Thoracic aorta (tissue), 2 donors: Measurements from ENCODE around the gene BUD23. TPM values are rescaled to one million over a fixed set of nuclear protein-coding genes. Genes with fewer than 3 reads are reported as not detected.

ENCODE experiments used
- ATAC-seq: fragments of 150-250 bp; one replicate; pipeline ENCODE4 v1.8.0; 2017; ENCODE audit warnings: low read depth; ENCODE audit not compliant: insufficient number of reproducible peaks, low FRiP score
- DNase-seq: peaks from one replicate; pipeline ENCODE4 v3.0.0-alpha.2; 2020; ENCODE audit warnings: low spot score
- H3K27ac ChIP-seq, 2 donors: fragments of 200-600 bp; sonication (generic); 1 replicate in 1 of 2; 2 replicates in 1 of 2; pipeline ENCODE4 v1.5.1; 2016; ENCODE audit warnings: mild to moderate bottlenecking in 2 of 2, moderate library complexity in 2 of 2
- H3K27me3 ChIP-seq: fragments of 200-600 bp; sonication (generic); replicated peaks from 2 replicates; pipeline ENCODE4 v1.6.0; 2016; ENCODE audit warnings: mild to moderate bottlenecking; ENCODE audit not compliant: insufficient read depth
- H3K36me3 ChIP-seq: fragments of 200-600 bp; sonication (generic); one replicate; pipeline ENCODE4 v1.5.1; 2016
- H3K4me1 ChIP-seq, 2 donors: fragments of 200-600 bp; sonication (generic); 1 replicate in 1 of 2; 2 replicates in 1 of 2; pipeline versions ENCODE4 v1.5.1 to v1.6.0; 2016; ENCODE audit warnings: low read depth in 2 of 2, mild to moderate bottlenecking in 1 of 2; ENCODE audit not compliant: control insufficient read depth in 1 of 2
- H3K4me3 ChIP-seq: fragments of 200-600 bp; sonication (generic); 2 replicates; pipeline ENCODE4 v1.5.1; 2016; ENCODE audit warnings: mild to moderate bottlenecking
- H3K9me3 ChIP-seq: fragments of 200-600 bp; sonication (generic); 2 replicates; pipeline ENCODE4 v1.5.1; 2016
- CTCF ChIP-seq: fragments of 200-600 bp; sonication (generic); IDR thresholded peaks from one replicate; pipeline ENCODE4 v1.5.1; 2019; ENCODE audit warnings: antibody characterized with exemption
- total RNA-seq, 2 donors: library from RNA; depleted of rRNA; stranded (reverse); fragments of >200 nt; gene quantifications; one replicate each; pipeline versions ENCODE4 v1.1.0 to v1.2.3, GENCODE V29; 2016

BUD23 gene
- total RNA-seq, 2 donors from 2014 or later, result 36.9 to 51.0 TPM

- peaks cover 6% of the 10 kb centered on the region for H3K36me3 ChIP-seq
- no peaks in the 10 kb centered on the region for H3K9me3 ChIP-seq
- no peak for TF ChIP-seq CTCF
Measured at GRCh38 chr7:73683788-73684693, 644 bp downstream of the BUD23 start.

DNA sequence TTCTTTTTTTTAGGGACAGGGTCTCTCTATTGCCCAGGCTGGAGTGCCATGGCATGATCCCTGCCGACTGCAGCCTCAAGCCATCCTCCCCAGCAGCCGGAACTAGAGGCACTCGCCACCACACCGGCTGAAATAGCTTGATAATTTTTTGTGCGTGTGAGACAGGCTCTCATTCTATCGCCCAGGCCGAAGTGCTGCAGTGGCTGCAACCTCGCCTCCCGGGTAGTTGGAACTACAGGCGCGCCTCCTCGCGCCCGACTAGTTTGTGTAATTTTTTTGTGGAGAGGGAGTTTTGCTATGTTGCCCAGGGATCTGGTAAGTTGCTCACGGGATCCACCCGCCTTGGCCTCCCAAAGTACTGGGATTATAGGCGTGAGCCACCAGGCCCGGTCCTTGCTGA lies 1.9 kb downstream of the BUD23 start:
- Histone ChIP-seq H3K27ac (no peak overlapping the region), H3K9me3 (no peaks in the 10 kb centered on the region), H3K4me1 (peaks cover 15 to 29% of the 10 kb centered on the region in 2 donors), H3K27me3 (no peaks in the 10 kb centered on the region), H3K4me3 (no peak overlapping the region), H3K36me3 (peaks cover 9% of the 10 kb centered on the region)
- TF ChIP-seq CTCF, result no peak
- ATAC-seq (no peak), DNase-seq (no peak)

More at GRCh38 chr7:73683788-73684693, 644 bp downstream of the BUD23 start:
- no peak for ATAC-seq
- Histone ChIP-seq H3K27ac (peak overlapping the region; percentile 73 to 87), H3K27me3 (no peaks in the 10 kb centered on the region), H3K4me3 (peak overlapping the region; percentile 97), H3K4me1 (peaks cover 15 to 32% of the 10 kb centered on the region in 2 donors)
- DNase-seq, result no peak

- Histone ChIP-seq H3K27ac (no peak overlapping the region), H3K4me1 (peaks cover 0 to 6% of the 10 kb centered on the region in 2 donors), H3K27me3 (no peaks in the 10 kb centered on the region), H3K9me3 (no peaks in the 10 kb centered on the region), H3K4me3 (no peak overlapping the region), H3K36me3 (peaks cover 26% of the 10 kb centered on the region)
- ATAC-seq (no peak), DNase-seq (no peak)
- TF ChIP-seq CTCF, result no peak
Measured at GRCh38 chr7:73688288-73688687, 4.9 kb downstream of the BUD23 start.

DNA sequence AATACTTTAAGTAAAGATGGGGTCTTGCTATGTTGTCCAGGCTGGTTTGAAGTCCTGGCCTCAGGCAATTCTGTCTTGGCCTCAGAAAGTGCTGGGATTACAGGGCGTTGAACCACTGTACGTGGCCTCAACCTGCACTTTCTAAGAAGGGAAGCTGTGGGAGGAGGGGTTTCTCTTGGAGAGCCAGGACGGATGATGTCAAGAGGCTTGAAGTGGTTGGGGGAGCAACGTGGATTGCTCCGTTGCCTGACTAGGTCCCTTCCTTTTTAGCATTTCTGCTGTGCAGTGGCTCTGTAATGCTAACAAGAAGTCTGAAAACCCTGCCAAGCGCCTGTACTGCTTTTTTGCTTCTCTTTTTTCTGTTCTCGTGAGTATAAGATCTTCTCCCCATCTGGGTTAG lies 7.2 kb downstream of the BUD23 start:
- H3K4me3 ChIP-seq, result no peak overlapping the region
- H3K27me3 ChIP-seq, result no peaks in the 10 kb centered on the region
- ATAC-seq, result no peak
- H3K27ac ChIP-seq, result no peak overlapping the region
- peaks cover 45% of the 10 kb centered on the region for H3K36me3 ChIP-seq
- no peak for TF ChIP-seq CTCF
- DNase-seq, result no peak
- H3K4me1 ChIP-seq, result no peaks in the 10 kb centered on the region
- H3K9me3 ChIP-seq, result no peaks in the 10 kb centered on the region

DNA sequence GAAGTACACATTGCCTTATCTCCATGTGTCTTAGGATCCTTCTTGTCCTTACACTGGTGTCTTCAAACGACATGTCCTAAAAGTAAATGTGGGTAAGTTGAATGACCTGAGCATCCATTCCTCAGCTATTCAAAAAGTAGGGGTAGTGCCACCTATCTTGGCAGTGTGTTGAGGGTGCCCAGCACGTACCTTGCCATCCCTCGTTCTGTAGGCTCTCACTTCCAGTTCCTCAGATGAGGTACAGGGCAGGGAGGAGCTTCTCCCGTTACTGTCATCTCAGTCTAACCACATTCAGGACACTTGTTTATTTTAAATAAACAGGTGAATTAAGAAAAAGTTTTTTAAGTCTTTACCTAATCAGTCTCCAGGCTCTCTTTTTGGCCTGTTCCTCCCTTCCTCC lies 13.0 kb downstream of the BUD23 start:
- DNase-seq (no peak), ATAC-seq (no peak)
- no peak overlapping the region for H3K4me3 ChIP-seq
- H3K27me3 ChIP-seq, result no peaks in the 10 kb centered on the region
- H3K27ac ChIP-seq, result no peak overlapping the region
- H3K36me3 ChIP-seq, result peaks cover 52% of the 10 kb centered on the region
- no peaks in the 10 kb centered on the region for H3K4me1 ChIP-seq
- no peaks in the 10 kb centered on the region for H3K9me3 ChIP-seq
- TF ChIP-seq CTCF, result no peak
